Gastroesophageal sphincter (tissue), 4 donors: Measurements from ENCODE around the gene BBS12. TPM values are rescaled to one million over a fixed set of nuclear protein-coding genes. Genes with fewer than 3 reads are reported as not detected.

Source experiments
- ATAC-seq: fragments of 150-250 bp; one replicate; pipeline ENCODE4 v1.9.1; 2016; ENCODE audit warnings: mild to moderate bottlenecking, moderate library complexity
- H3K27ac ChIP-seq, 4 donors: fragments of 200-600 bp; sonication (generic) in 3 of 4; 1 replicate in 3 of 4; 2 replicates in 1 of 4; pipeline ENCODE4 v1.5.1; 2016 to 2019
- H3K27me3 ChIP-seq: fragments of 200-600 bp; sonication (generic); one replicate; pipeline ENCODE4 v1.5.1; 2019
- H3K36me3 ChIP-seq, 2 donors: fragments of 200-600 bp; sonication (generic); one replicate each; pipeline ENCODE4 v1.5.1; 2019; ENCODE audit warnings: control low read depth in 1 of 2
- H3K4me1 ChIP-seq, 3 donors: fragments of 200-600 bp; sonication (generic); 1 replicate in 2 of 3; 2 replicates in 1 of 3; pipeline ENCODE4 v1.5.1; 2016 to 2019; ENCODE audit warnings: control low read depth in 2 of 3
- H3K4me3 ChIP-seq, 2 donors: fragments of 200-600 bp; sonication (generic); one replicate each; pipeline ENCODE4 v1.5.1; 2019; ENCODE audit warnings: mild to moderate bottlenecking in 1 of 2, moderate library complexity in 1 of 2
- H3K9me3 ChIP-seq, 3 donors: fragments of 200-600 bp; sonication (generic); one replicate each; pipeline ENCODE4 v1.5.1; 2017 to 2019; ENCODE audit warnings: control low read depth in 2 of 3
- EP300 ChIP-seq: sonication (generic); formaldehyde crosslinking; IDR thresholded peaks from one replicate; pipeline ENCODE4 v1.6.1; 2017; ENCODE audit warnings: antibody characterized with exemption, mild to moderate bottlenecking
- POLR2A ChIP-seq, 2 donors: fragments of 450-650 bp; IDR thresholded peaks; one replicate each; pipeline ENCODE4 v1.6.1; 2017; ENCODE audit warnings: antibody characterized with exemption in 2 of 2, mild to moderate bottlenecking in 2 of 2, moderate library complexity in 1 of 2
- POLR2AphosphoS5 ChIP-seq: sonication (generic); formaldehyde crosslinking; IDR thresholded peaks from one replicate; pipeline ENCODE4 v1.6.1; 2017; ENCODE audit warnings: antibody characterized with exemption
- WGBS, 2 donors: methylation state at CpG; one replicate each; pipeline ENCODE4 v1.1.5; 2018; ENCODE audit warnings: low coverage in 1 of 2; 5-methylcytosine and 5-hydroxymethylcytosine counted together
- total RNA-seq, 4 donors: library from RNA; depleted of rRNA; stranded (reverse); fragments of >200 nt; gene quantifications; one replicate each; pipeline ENCODE4 v1.1.0, GENCODE V29; 2016
- TF ChIP-seq, protein P1 (sequence below), 4 experiments: fragments of 200-600 bp in 2 of 4; fragments of 450-650 bp in 2 of 4; sonication (generic) in 1 of 4; IDR thresholded peaks; one replicate each; pipeline ENCODE4 v1.5.1; 2017 to 2019; ENCODE audit warnings: antibody characterized with exemption in 4 of 4, mild to moderate bottlenecking in 2 of 4, moderate library complexity in 2 of 4

BBS12 gene
- total RNA-seq, 4 donors from 2014 or later = 4.7 to 7.3 (median 5.9) TPM

DNA sequence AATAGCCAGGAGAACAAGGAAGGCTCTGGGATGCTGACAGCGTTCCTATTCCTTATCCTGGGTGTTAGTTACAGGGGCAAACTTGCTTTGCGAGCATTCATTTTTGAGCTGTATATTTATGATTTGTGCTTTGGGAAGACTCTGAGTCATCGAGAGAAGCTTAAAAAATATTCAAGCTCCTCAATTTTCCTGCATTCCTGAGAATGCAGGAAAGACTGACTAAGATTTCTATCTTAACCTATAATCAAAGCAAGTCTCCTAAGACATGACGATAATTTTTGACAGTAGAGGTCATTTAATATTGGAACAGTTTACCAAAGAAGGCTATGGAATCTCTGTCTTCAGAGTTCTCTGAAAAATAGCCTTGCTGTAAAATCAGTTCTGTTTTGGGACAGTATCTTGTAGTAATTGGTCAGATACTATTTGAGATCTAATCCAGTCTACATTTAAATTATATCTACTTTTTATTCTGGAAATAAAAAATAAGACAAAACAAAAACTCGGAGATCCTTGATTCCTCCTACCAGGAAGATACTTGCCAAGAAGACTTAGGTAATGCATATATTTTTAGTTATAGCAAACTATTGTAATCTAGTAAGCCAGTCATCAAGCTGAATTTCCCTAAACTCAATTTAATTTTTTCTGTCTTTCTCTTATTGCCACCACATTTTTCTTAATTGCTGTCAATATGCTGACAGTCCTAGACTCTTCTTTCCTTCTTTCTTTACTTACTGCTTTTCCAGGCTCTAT lies 31.7 kb downstream of the BBS12 start:
- H3K4me1 ChIP-seq = no peaks in the 10 kb centered on the region
- no peaks in the 10 kb centered on the region for H3K27me3 ChIP-seq
- no peaks in the 10 kb centered on the region for H3K36me3 ChIP-seq
- 42 to 61% methylated on average over 5 of the region's 5 CpGs for WGBS, 2 donors
- TF ChIP-seq POLR2A (IDR thresholded peaks at IDR 0.05) = no peak
- TF ChIP-seq, protein P1, sequence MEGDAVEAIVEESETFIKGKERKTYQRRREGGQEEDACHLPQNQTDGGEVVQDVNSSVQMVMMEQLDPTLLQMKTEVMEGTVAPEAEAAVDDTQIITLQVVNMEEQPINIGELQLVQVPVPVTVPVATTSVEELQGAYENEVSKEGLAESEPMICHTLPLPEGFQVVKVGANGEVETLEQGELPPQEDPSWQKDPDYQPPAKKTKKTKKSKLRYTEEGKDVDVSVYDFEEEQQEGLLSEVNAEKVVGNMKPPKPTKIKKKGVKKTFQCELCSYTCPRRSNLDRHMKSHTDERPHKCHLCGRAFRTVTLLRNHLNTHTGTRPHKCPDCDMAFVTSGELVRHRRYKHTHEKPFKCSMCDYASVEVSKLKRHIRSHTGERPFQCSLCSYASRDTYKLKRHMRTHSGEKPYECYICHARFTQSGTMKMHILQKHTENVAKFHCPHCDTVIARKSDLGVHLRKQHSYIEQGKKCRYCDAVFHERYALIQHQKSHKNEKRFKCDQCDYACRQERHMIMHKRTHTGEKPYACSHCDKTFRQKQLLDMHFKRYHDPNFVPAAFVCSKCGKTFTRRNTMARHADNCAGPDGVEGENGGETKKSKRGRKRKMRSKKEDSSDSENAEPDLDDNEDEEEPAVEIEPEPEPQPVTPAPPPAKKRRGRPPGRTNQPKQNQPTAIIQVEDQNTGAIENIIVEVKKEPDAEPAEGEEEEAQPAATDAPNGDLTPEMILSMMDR (IDR thresholded peaks at IDR 0.05) = no peak
- no peak for TF ChIP-seq EP300
- TF ChIP-seq POLR2AphosphoS5 = no peak
- ATAC-seq = no peak
- H3K9me3 ChIP-seq = no peaks in the 10 kb centered on the region
- H3K27ac ChIP-seq = no peak overlapping the region
- H3K4me3 ChIP-seq = no peak overlapping the region

DNA sequence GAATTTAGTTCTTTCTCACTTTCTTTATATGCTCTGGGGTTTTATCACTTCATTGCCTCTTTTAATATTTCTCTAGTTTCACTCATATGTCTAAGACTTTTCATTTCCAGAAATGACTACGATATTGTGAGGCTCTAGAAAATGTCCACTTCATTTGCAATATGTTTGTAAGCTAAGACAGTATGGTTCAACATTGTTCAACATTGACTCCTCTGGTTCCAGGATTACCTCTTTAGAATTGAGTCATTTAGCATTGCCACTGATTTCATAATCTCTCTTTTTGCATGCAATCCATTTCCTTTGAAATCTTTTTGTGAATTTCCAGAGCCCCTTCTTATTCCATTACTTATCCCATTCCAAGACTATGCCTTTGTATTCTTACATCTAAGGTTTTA lies 32.3 kb downstream of the BBS12 start:
- WGBS, 2 donors = 62 to 83% methylated on average over 1 of the region's 1 CpG
- Histone ChIP-seq H3K27ac (no peak overlapping the region), H3K4me3 (no peak overlapping the region), H3K27me3 (no peaks in the 10 kb centered on the region), H3K36me3 (no peaks in the 10 kb centered on the region), H3K4me1 (no peaks in the 10 kb centered on the region), H3K9me3 (no peaks in the 10 kb centered on the region)
- TF ChIP-seq POLR2AphosphoS5 = no peak
- TF ChIP-seq POLR2A (IDR thresholded peaks at IDR 0.05) = no peak
- TF ChIP-seq EP300 = no peak
- TF ChIP-seq, protein P1 (IDR thresholded peaks at IDR 0.05) = no peak
- no peak for ATAC-seq

DNA sequence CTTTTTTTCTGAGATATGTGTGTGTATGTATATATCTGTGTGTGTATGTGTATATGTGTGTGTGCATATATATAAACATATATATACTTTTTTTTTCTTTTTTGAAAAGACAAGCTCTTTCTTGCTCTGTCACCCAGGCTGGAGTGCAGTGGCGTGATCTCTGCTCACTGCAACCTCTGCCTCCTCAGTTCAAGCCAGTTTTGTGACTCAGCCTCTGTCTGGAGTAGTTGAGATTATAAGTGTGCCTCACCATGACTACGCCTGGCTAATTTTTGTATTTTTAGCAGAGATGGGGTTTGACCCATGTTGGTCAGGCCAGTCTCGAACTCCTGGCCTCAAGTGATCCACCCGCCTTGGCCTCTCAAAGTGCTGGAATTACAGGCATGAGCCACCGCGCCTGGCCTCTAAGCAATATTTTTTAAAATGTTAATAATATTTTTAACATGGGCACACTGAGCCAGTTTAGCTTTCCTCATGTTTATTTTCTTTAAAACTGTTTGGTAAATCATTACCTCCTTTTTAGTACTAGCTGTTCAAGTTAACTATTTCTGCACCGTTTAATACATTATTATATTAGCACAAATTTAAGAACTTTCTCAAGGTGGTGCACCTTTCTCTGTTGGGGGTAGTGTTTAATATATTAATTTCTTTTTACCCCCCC lies 33.3 kb downstream of the BBS12 start:
- Histone ChIP-seq H3K27me3 (no peaks in the 10 kb centered on the region), H3K9me3 (no peaks in the 10 kb centered on the region), H3K4me1 (no peaks in the 10 kb centered on the region), H3K36me3 (no peaks in the 10 kb centered on the region), H3K27ac (no peak overlapping the region), H3K4me3 (no peak overlapping the region)
- no peak for TF ChIP-seq POLR2A (IDR thresholded peaks at IDR 0.05)
- TF ChIP-seq POLR2AphosphoS5 = no peak
- no peak for TF ChIP-seq EP300
- TF ChIP-seq, protein P1 (IDR thresholded peaks at IDR 0.05) = no peak
- no peak for ATAC-seq
- 45 to 91% methylated on average over 6 to 7 of the region's 7 CpGs for WGBS, 2 donors

DNA sequence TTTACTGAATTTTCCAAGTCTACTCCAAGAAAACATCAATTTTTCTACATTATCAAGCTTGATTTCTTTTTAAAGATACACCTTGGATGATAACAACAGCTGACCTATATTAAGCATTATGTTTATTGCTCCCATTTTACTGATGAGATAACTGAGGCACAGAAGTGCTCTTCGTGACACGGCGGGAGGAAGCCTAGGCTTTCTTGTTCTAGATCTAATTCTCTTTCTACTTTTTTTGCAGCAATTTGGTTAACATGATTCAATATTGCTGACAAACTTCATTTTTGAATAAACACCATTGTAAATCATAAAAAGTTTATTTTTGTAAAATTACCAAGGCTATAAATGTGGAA lies 33.8 kb downstream of the BBS12 start:
- no peak overlapping the region for H3K27ac ChIP-seq
- no peak for ATAC-seq
- WGBS, 2 donors = 93 to 100% methylated on average over 3 of the region's 3 CpGs
- H3K27me3 ChIP-seq = no peaks in the 10 kb centered on the region
- no peaks in the 10 kb centered on the region for H3K4me1 ChIP-seq
- TF ChIP-seq EP300 (no peak), POLR2AphosphoS5 (no peak), POLR2A (IDR thresholded peaks at IDR 0.05) (no peak)
- TF ChIP-seq, protein P1 (IDR thresholded peaks at IDR 0.05) = no peak
- H3K36me3 ChIP-seq = no peaks in the 10 kb centered on the region
- no peaks in the 10 kb centered on the region for H3K9me3 ChIP-seq
- H3K4me3 ChIP-seq = no peak overlapping the region

DNA sequence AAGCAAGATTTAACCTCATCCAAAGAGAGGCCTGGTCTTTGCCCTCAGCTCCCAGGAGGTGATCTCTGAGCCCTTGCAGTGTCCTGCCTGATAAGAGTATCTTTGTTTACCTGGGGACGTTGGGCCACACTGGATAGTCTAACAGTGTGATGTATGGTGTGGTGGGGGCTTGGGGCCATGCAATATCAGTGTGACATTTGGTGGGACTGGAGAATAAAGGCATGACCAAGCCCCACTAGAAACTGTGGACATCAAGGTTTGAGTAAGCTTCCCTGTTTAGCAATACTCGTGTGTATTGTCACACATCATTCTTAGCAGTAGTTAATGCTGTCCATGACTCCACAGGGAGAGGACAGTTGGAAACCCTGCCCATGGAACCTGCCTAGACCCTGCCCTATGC lies 34.4 kb downstream of the BBS12 start:
- Histone ChIP-seq H3K9me3 (no peaks in the 10 kb centered on the region), H3K4me3 (no peak overlapping the region), H3K4me1 (no peaks in the 10 kb centered on the region), H3K36me3 (no peaks in the 10 kb centered on the region), H3K27me3 (no peaks in the 10 kb centered on the region), H3K27ac (no peak overlapping the region)
- ATAC-seq = no peak
- TF ChIP-seq POLR2AphosphoS5 (no peak), POLR2A (IDR thresholded peaks at IDR 0.05) (no peak), EP300 (no peak)
- TF ChIP-seq, protein P1 (IDR thresholded peaks at IDR 0.05) = no peak
- WGBS, 2 donors = 59 to 86% methylated on average over 2 of the region's 2 CpGs
